ENCODE data around the gene LYPLAL1. TPM values are rescaled to one million over a fixed set of nuclear protein-coding genes. Genes with fewer than 3 reads are reported as not detected.
"Not testable (repeated sequence)": the region's sequence is repeated elsewhere in the genome, so short reads cannot be mapped to it uniquely, and the experiment has no call there.

The LYPLAL1 gene
- total RNA-seq, 4 donors from 2014 or later, result 20.1 to 75.9 (median 23.5) TPM

- DNase-seq, result no peak
- Histone ChIP-seq H3K9me3 (no peaks in the 10 kb centered on the region), H3K27ac (peak overlapping the region in 2 of 4 donors; percentile 11 to 43), H3K4me3 (no peak overlapping the region), H3K4me1 (peaks cover 0 to 18% (median 0%) of the 10 kb centered on the region in 4 donors), H3K27me3 (no peaks in the 10 kb centered on the region), H3K36me3 (no peaks in the 10 kb centered on the region)
- no peak for TF ChIP-seq CTCF (IDR thresholded peaks at IDR 0.05)
- TF ChIP-seq POLR2A (IDR thresholded peaks at IDR 0.05), result no peak
Observed at GRCh38 chr1:219189021-219189824, 15.5 kb downstream of the LYPLAL1 start.

GRCh38 chr1:219189952-219190351 lies 16.3 kb downstream of the LYPLAL1 start:
- no peak for TF ChIP-seq CTCF (IDR thresholded peaks at IDR 0.05)
- TF ChIP-seq POLR2A (IDR thresholded peaks at IDR 0.05), result no peak
- Histone ChIP-seq H3K9me3 (no peaks in the 10 kb centered on the region), H3K4me1 (peaks cover 0 to 18% (median 0%) of the 10 kb centered on the region in 4 donors), H3K27ac (no peak overlapping the region), H3K27me3 (no peaks in the 10 kb centered on the region), H3K4me3 (no peak overlapping the region), H3K36me3 (no peaks in the 10 kb centered on the region)
- no peak for DNase-seq

- DNase-seq, result no peak
- H3K9me3 ChIP-seq, result no peaks in the 10 kb centered on the region
- H3K4me1 ChIP-seq, result peaks cover 0 to 18% (median 0%) of the 10 kb centered on the region in 4 donors
- H3K27ac ChIP-seq, result no peak overlapping the region
- H3K27me3 ChIP-seq, result no peaks in the 10 kb centered on the region
- no peak overlapping the region for H3K4me3 ChIP-seq
- H3K36me3 ChIP-seq, result no peaks in the 10 kb centered on the region
- no peak for TF ChIP-seq CTCF (IDR thresholded peaks at IDR 0.05)
- TF ChIP-seq POLR2A (IDR thresholded peaks at IDR 0.05), result no peak
Observed at GRCh38 chr1:219190605-219191004, 16.9 kb downstream of the LYPLAL1 start.

GRCh38 chr1:219195833-219196232 lies 22.2 kb downstream of the LYPLAL1 start:
- H3K36me3 ChIP-seq, DNase-seq, H3K4me3 ChIP-seq, H3K9me3 ChIP-seq, H3K4me1 ChIP-seq, H3K27ac ChIP-seq, H3K27me3 ChIP-seq: not testable (repeated sequence)

GRCh38 chr1:219201656-219202055 lies 28.0 kb downstream of the LYPLAL1 start:
- no peak for DNase-seq
- Histone ChIP-seq H3K4me1 (no peaks in the 10 kb centered on the region), H3K27ac (no peak overlapping the region), H3K9me3 (no peaks in the 10 kb centered on the region), H3K27me3 (no peaks in the 10 kb centered on the region), H3K4me3 (no peak overlapping the region), H3K36me3 (no peaks in the 10 kb centered on the region)
- TF ChIP-seq POLR2A (IDR thresholded peaks at IDR 0.05) (no peak), CTCF (IDR thresholded peaks at IDR 0.05) (no peak)

- Histone ChIP-seq H3K27ac (no peak overlapping the region), H3K4me3 (no peak overlapping the region), H3K36me3 (no peaks in the 10 kb centered on the region), H3K9me3 (no peaks in the 10 kb centered on the region), H3K27me3 (no peaks in the 10 kb centered on the region), H3K4me1 (no peaks in the 10 kb centered on the region)
- TF ChIP-seq POLR2A (IDR thresholded peaks at IDR 0.05) (no peak), CTCF (IDR thresholded peaks at IDR 0.05) (no peak)
- no peak for DNase-seq
Observed at GRCh38 chr1:219202567-219202966, 28.9 kb downstream of the LYPLAL1 start.
